ENCODE measurements around the gene FRMD4A. TPM values are rescaled to one million over a fixed set of nuclear protein-coding genes. Genes with fewer than 3 reads are reported as not detected.
A peak's percentile ranks its signal among the peaks of the same experiment; 100 is the strongest.

The FRMD4A gene
- total and polyA plus RNA-seq, 11 donors: 12.2 to 58.1 (median 28.1) TPM

DNA sequence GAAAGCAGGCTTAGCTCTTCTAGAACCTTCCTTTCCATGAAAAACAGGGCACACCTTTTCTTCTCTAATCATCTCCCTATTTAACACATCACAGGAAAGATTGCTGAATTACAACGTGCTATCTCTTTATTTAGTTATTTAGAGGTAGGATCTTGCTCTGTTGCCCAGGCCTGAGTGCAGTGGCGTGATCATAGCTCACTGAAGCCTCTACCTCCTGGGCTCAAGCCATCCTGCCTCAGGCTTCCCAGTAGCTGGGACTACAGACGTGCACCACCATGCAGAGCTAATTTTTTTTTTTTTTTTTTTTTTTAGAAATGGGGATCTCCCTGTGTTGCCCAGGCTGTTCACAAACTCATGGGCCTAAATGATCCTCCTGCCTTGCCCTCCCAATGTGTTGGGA lies 492.8 kb downstream of the FRMD4A start:
- WGBS, 4 donors: 90 to 96% (median 91%) methylated on average over 3 of the region's 3 CpGs
- peak overlapping the region in 3 of 12 donors; percentile 3 to 66 (median 13) for H3K27ac ChIP-seq
- H3K4me1 ChIP-seq: peaks cover 0 to 80% (median 51%) of the 10 kb centered on the region in 12 donors
- no peaks in the 10 kb centered on the region for H3K36me3 ChIP-seq
- no peak for DNase-seq
- no peak for ATAC-seq
- H3K27me3 ChIP-seq: no peaks in the 10 kb centered on the region
- no peak overlapping the region for H3K4me3 ChIP-seq
- peaks cover 0 to 8% (median 0%) of the 10 kb centered on the region in 12 donors for H3K9me3 ChIP-seq
- TF ChIP-seq, protein P1, sequence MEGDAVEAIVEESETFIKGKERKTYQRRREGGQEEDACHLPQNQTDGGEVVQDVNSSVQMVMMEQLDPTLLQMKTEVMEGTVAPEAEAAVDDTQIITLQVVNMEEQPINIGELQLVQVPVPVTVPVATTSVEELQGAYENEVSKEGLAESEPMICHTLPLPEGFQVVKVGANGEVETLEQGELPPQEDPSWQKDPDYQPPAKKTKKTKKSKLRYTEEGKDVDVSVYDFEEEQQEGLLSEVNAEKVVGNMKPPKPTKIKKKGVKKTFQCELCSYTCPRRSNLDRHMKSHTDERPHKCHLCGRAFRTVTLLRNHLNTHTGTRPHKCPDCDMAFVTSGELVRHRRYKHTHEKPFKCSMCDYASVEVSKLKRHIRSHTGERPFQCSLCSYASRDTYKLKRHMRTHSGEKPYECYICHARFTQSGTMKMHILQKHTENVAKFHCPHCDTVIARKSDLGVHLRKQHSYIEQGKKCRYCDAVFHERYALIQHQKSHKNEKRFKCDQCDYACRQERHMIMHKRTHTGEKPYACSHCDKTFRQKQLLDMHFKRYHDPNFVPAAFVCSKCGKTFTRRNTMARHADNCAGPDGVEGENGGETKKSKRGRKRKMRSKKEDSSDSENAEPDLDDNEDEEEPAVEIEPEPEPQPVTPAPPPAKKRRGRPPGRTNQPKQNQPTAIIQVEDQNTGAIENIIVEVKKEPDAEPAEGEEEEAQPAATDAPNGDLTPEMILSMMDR (IDR thresholded peaks at IDR 0.05): no peak
- TF ChIP-seq POLR2A (IDR thresholded peaks at IDR 0.05): no peak
- intact Hi-C loops (cut with DNase I): loop anchor here in 1 of 10 donors (5.0 kb wide), 1 partner anchor 54 kb away; no protein-coding TSS in a partner anchor

DNA sequence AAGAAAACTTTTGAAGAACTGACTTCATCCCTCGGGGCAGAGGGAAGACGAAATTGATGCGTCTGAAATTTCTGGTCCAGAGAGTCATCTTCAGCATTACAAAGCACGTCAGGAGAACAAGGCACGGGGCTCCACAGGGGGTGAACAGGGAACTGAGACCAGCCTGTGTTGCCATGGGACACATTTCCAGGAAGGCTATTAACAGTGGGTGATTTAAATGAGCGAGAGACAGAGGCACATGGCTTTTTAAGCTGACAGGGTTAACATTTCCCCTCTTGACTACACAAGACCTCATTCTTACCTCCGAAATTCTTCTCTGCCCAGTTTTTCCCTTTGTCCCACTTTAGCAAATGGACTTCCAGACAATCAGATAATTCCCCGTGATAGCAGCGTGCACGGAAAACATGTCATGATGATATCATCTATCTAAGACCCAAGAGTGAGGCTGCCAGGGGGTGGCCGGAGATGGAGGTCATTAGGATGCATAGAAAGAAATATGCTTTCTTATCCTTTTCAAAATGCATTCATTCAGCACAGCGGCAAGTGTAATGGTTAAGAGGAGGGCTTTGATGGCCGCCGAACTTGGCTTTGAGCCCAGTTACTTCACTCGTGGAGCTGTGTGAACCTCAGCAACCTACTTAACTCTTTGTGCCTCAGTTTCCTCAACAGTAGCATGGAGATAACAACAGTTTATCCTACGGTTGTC lies 496.0 kb downstream of the FRMD4A start:
- Histone ChIP-seq H3K9me3 (no peaks in the 10 kb centered on the region), H3K4me1 (peaks cover 0 to 77% (median 53%) of the 10 kb centered on the region in 12 donors), H3K27me3 (no peaks in the 10 kb centered on the region), H3K36me3 (no peaks in the 10 kb centered on the region), H3K27ac (peak overlapping the region in 7 of 12 donors; percentile 5 to 55 (median 36)), H3K4me3 (peak overlapping the region in 7 of 12 donors; percentile 20 to 30 (median 27))
- TF ChIP-seq POLR2A (IDR thresholded peaks at IDR 0.05): no peak
- TF ChIP-seq, protein P1 (IDR thresholded peaks at IDR 0.05): no peak
- peak; percentile 32 to 69 (median 47) for ATAC-seq
- peak in 3 of 5 donors; percentile 41 to 70 (median 57) for DNase-seq
- intact Hi-C loops (cut with DNase I): loop anchor here in 1 of 10 donors (5.0 kb wide), 1 partner anchor 58 kb away; no protein-coding TSS in a partner anchor
- WGBS, 4 donors: 10 to 16% (median 14%) methylated on average over 16 of the region's 16 CpGs

DNA sequence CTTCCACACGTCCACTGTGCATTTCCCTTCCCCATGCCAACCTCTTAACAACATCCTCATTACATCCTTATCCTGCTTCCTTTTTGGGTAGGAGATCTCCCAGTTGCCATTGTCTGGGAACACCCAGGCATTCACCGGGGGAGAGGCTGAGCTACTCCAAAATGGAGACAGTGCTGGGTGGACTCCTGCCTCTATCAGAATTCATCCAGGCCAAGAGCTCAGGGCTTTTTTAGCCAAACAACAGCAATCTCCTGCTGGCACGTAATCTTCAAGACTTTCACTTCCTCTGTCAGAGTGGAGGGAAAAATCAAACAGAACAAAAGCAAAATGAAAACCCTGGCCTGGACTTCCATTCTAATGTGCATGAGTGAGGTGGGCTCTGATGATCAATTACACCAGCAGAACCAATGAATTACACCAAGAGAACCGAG lies 499.0 kb downstream of the FRMD4A start:
- Histone ChIP-seq H3K36me3 (no peaks in the 10 kb centered on the region), H3K4me3 (no peak overlapping the region), H3K4me1 (peaks cover 0 to 50% (median 37%) of the 10 kb centered on the region in 12 donors), H3K9me3 (no peaks in the 10 kb centered on the region), H3K27me3 (no peaks in the 10 kb centered on the region), H3K27ac (peak overlapping the region in 11 of 12 donors; percentile 14 to 76 (median 63))
- no peak for TF ChIP-seq POLR2A (IDR thresholded peaks at IDR 0.05)
- TF ChIP-seq, protein P1 (IDR thresholded peaks at IDR 0.05): no peak
- 17 to 38% (median 32%) methylated on average over 4 of the region's 4 CpGs for WGBS, 4 donors
- DNase-seq (peak in 1 of 5 donors; percentile 34), ATAC-seq (peak in 3 of 4 donors; percentile 48 to 78 (median 62))
- intact Hi-C loops (cut with DNase I): no loop called here

DNA sequence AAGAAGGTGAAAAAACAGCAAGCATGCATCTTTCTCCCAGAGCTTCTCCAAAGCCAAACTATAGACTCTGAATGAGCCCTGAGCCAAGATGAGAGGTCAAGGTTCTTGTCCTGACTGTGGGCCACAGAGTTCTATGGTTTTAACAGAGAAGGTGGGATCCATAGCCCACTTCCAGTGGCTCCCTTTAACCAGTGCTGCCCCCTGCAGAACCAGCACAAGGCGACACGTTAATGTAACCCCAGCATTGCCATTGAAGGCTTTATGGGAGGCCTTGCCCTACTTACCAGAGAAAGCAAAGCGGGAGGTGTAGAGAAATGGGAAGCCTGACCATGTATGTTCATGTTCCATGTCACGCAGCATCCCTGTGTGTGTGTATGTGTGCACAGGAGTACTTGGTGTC lies 500.3 kb downstream of the FRMD4A start:
- TF ChIP-seq, protein P1 (IDR thresholded peaks at IDR 0.05): no peak
- no peak for TF ChIP-seq POLR2A (IDR thresholded peaks at IDR 0.05)
- no peaks in the 10 kb centered on the region for H3K9me3 ChIP-seq
- no peaks in the 10 kb centered on the region for H3K27me3 ChIP-seq

More for the DNA sequence above, 500.3 kb downstream of the FRMD4A start:
- no peak for ATAC-seq
- no peak for DNase-seq
- 90 to 98% (median 95%) methylated on average over 4 of the region's 4 CpGs for WGBS, 4 donors
- Histone ChIP-seq H3K4me3 (no peak overlapping the region), H3K27ac (no peak overlapping the region), H3K4me1 (peaks cover 0 to 38% (median 34%) of the 10 kb centered on the region in 12 donors), H3K36me3 (no peaks in the 10 kb centered on the region)
- intact Hi-C loops (cut with DNase I): no loop called here

All from heart left ventricle (tissue), 16 donors.